H4 (cell line): Measurements from ENCODE around the gene SLC25A12. TPM values are rescaled to one million over a fixed set of nuclear protein-coding genes. Genes with fewer than 3 reads are reported as not detected.

Experiments
- total RNA-seq: library from RNA; depleted of rRNA; stranded (reverse); fragments of >200 nt; shearing (Covaris generic); gene quantifications from 2 replicates; pipeline ENCODE4 v1.2.3, GENCODE V29; 2014; rRNA removed

Gene SLC25A12
- total RNA-seq, 1 experiment from 2014 or later = 22.3 TPM

Other genes starting within 250 kb of the SLC25A12 start
- 65.9 and 72.6 TPM in 2 replicates for gene DYNC1I2, start 206.8 kb downstream of the SLC25A12 start, total RNA-seq
- gene HAT1, start 28.2 kb upstream of the SLC25A12 start, total RNA-seq = 66.6 and 93.5 TPM in 2 replicates
- 30.7 and 36.0 TPM in 2 replicates for gene METAP1D, start 105.7 kb upstream of the SLC25A12 start, total RNA-seq
- 5.8 and 8.4 TPM in 2 replicates for gene DLX1, start 191.3 kb upstream of the SLC25A12 start, total RNA-seq
- gene DLX2, start 208.7 kb upstream of the SLC25A12 start, total RNA-seq = 2.6 and 3.3 TPM in 2 replicates